GM12892 (cell line): Measurements from ENCODE around the gene PHACTR3.

ENCODE experiments used
- DNase-seq: peaks from one replicate; pipeline ENCODE4 v3.0.0; 2011; ENCODE audit not compliant: insufficient read length
- FAIRE-seq: peaks from 2 replicates; lab custom pipeline; 2011; peaks lifted over from hg19 to GRCh38; lab: Jason Lieb, UNC
- POLR2A ChIP-seq: IDR thresholded peaks from 2 replicates; pipeline ENCODE4 v1.6.1; 2011; ENCODE audit warnings: low read depth, low read length, control low read depth
- POLR2AphosphoS5 ChIP-seq: IDR thresholded peaks from 2 replicates; pipeline ENCODE4 v1.6.1; 2011; ENCODE audit warnings: low read depth, low read length, control low read depth
- TAF1 ChIP-seq: IDR thresholded peaks from 2 replicates; pipeline ENCODE4 v1.6.1; 2011; ENCODE audit warnings: low read depth, mild to moderate bottlenecking, control low read depth, low read length, borderline replicate concordance

PHACTR3 gene

GRCh38 chr20:59705651-59706399 lies 101.5 kb downstream of the PHACTR3 start:
- TF ChIP-seq POLR2AphosphoS5 (no peak), TAF1 (no peak), POLR2A (no peak)
- FAIRE-seq (no peak), DNase-seq (no peak)

GRCh38 chr20:59706400-59706693 lies 102.0 kb downstream of the PHACTR3 start:
- DNase-seq (no peak), FAIRE-seq (no peak)
- TF ChIP-seq POLR2A: no peak
- TF ChIP-seq TAF1: no peak
- no peak for TF ChIP-seq POLR2AphosphoS5

- no peak for DNase-seq
- no peak for FAIRE-seq
- TF ChIP-seq POLR2A: no peak
- TF ChIP-seq TAF1: no peak
- TF ChIP-seq POLR2AphosphoS5: no peak
Measured at GRCh38 chr20:59708326-59708725, 104.0 kb downstream of the PHACTR3 start.

- no peak for DNase-seq
- FAIRE-seq: no peak
- no peak for TF ChIP-seq TAF1
- no peak for TF ChIP-seq POLR2A
- TF ChIP-seq POLR2AphosphoS5: no peak
Measured at GRCh38 chr20:59709636-59710035, 105.3 kb downstream of the PHACTR3 start.

- TF ChIP-seq TAF1: no peak
- TF ChIP-seq POLR2A: no peak
- no peak for TF ChIP-seq POLR2AphosphoS5
- DNase-seq (no peak), FAIRE-seq (no peak)
Measured at GRCh38 chr20:59718071-59718470, 113.7 kb downstream of the PHACTR3 start.

GRCh38 chr20:59718751-59719150 lies 114.4 kb downstream of the PHACTR3 start:
- DNase-seq (no peak), FAIRE-seq (no peak)
- no peak for TF ChIP-seq POLR2AphosphoS5
- TF ChIP-seq POLR2A: no peak
- no peak for TF ChIP-seq TAF1

- FAIRE-seq (no peak), DNase-seq (no peak)
- no peak for TF ChIP-seq TAF1
- TF ChIP-seq POLR2A: no peak
- no peak for TF ChIP-seq POLR2AphosphoS5
Measured at GRCh38 chr20:59720013-59720412, 115.7 kb downstream of the PHACTR3 start.

GRCh38 chr20:59721386-59721785 lies 117.0 kb downstream of the PHACTR3 start:
- TF ChIP-seq POLR2AphosphoS5 (no peak), TAF1 (no peak), POLR2A (no peak)
- FAIRE-seq (no peak), DNase-seq (no peak)

- no peak for FAIRE-seq
- TF ChIP-seq POLR2AphosphoS5 (no peak), POLR2A (no peak), TAF1 (no peak)
- DNase-seq: no peak
Measured at GRCh38 chr20:59723108-59723500, 118.8 kb downstream of the PHACTR3 start.

- FAIRE-seq: no peak
Measured at GRCh38 chr20:59723607-59724456, 119.5 kb downstream of the PHACTR3 start.

GRCh38 chr20:59724457-59725366 lies 120.4 kb downstream of the PHACTR3 start:
- FAIRE-seq: no peak
- TF ChIP-seq POLR2AphosphoS5: no peak
- TF ChIP-seq TAF1: no peak
- no peak for TF ChIP-seq POLR2A
- no peak for DNase-seq

More at GRCh38 chr20:59723607-59724456, 119.5 kb downstream of the PHACTR3 start:
- DNase-seq: no peak
- TF ChIP-seq TAF1: no peak
- TF ChIP-seq POLR2A: no peak
- TF ChIP-seq POLR2AphosphoS5: no peak
